HL-60 (cell line): ENCODE data around the gene PSMB10.

Experiments
- DNase-seq, 2 experiments: peaks; one replicate each; pipeline ENCODE4 v3.0.0-alpha.2; 2010 to 2020; ENCODE audit warnings: low read depth in 1 of 2, low spot score in 1 of 2
- H3K27ac ChIP-seq: fragments of 250-450 bp; sonication (Bioruptor Pico); replicated peaks from 2 replicates; pipeline ENCODE4 v1.5.1; 2020; ENCODE audit warnings: mild to moderate bottlenecking, moderate library complexity
- H3K27me3 ChIP-seq: fragments of 250-450 bp; sonication (Bioruptor Pico); 2 replicates; pipeline ENCODE4 v1.5.1; 2021; ENCODE audit warnings: mild to moderate bottlenecking, moderate library complexity; ENCODE audit not compliant: insufficient read depth, poor library complexity, severe bottlenecking
- H3K4me3 ChIP-seq: replicated peaks from 2 replicates; pipeline ENCODE4 v1.5.1; 2011; ENCODE audit warnings: mild to moderate bottlenecking, control low read depth, low read length; ENCODE audit not compliant: insufficient read depth
- CTCF ChIP-seq: IDR thresholded peaks from one replicate; pipeline ENCODE4 v1.5.1; 2011; ENCODE audit warnings: low read length, control low read depth, inconsistent platforms; ENCODE audit not compliant: insufficient read depth
- GABPA ChIP-seq: IDR thresholded peaks from 2 replicates; pipeline ENCODE4 v1.6.1; 2012; ENCODE audit warnings: low read depth
- POLR2AphosphoS5 ChIP-seq: IDR thresholded peaks from 2 replicates; pipeline ENCODE4 v1.6.1; 2012; ENCODE audit warnings: low read depth
- REST ChIP-seq: IDR thresholded peaks from 2 replicates; pipeline ENCODE4 v1.6.1; 2012; ENCODE audit warnings: low read depth; ENCODE audit not compliant: insufficient replicate concordance
- SPI1 ChIP-seq: IDR thresholded peaks from 2 replicates; pipeline ENCODE4 v1.6.1; 2012; ENCODE audit warnings: low read depth, mild to moderate bottlenecking, borderline replicate concordance

PSMB10 gene

GRCh38 chr16:67957622-67958021 is 21.0 kb upstream of the PSMB10 start:
- TF ChIP-seq POLR2AphosphoS5 (no peak), REST (no peak), CTCF (no peak), GABPA (no peak), SPI1 (no peak)
- Histone ChIP-seq H3K4me3 (no peak overlapping the region), H3K27me3 (no peaks in the 10 kb centered on the region), H3K27ac (no peak overlapping the region)
- DNase-seq: no peak

GRCh38 chr16:67954421-67955196 is 18.0 kb upstream of the PSMB10 start:
- TF ChIP-seq POLR2AphosphoS5: no peak
- no peak for DNase-seq

GRCh38 chr16:67953641-67954375 is 17.2 kb upstream of the PSMB10 start:
- TF ChIP-seq SPI1: no peak
- no peak for TF ChIP-seq REST
- no peak for TF ChIP-seq GABPA
- no peak for TF ChIP-seq POLR2AphosphoS5
- TF ChIP-seq CTCF: no peak
- Histone ChIP-seq H3K27me3 (no peaks in the 10 kb centered on the region), H3K4me3 (no peak overlapping the region), H3K27ac (no peak overlapping the region)
- no peak for DNase-seq

More at GRCh38 chr16:67954421-67955196, 18.0 kb upstream of the PSMB10 start:
- no peak overlapping the region for H3K27ac ChIP-seq
- H3K4me3 ChIP-seq: no peak overlapping the region
- H3K27me3 ChIP-seq: no peaks in the 10 kb centered on the region

- H3K27me3 ChIP-seq: no peaks in the 10 kb centered on the region
- DNase-seq: no peak
- H3K27ac ChIP-seq: no peak overlapping the region
- no peak for TF ChIP-seq REST
- TF ChIP-seq CTCF: no peak
- H3K4me3 ChIP-seq: no peak overlapping the region
Measured at GRCh38 chr16:67951485-67951884, 14.8 kb upstream of the PSMB10 start.
